Umbilical cord (tissue), 2 donors: Measurements from ENCODE around the gene GATA2. TPM values are rescaled to one million over a fixed set of nuclear protein-coding genes. Genes with fewer than 3 reads are reported as not detected.
A peak's percentile ranks its signal among the peaks of the same experiment; 100 is the strongest.

Experiments
- DNase-seq: peaks from one replicate; pipeline ENCODE4 v3.0.0-alpha.2; 2015; ENCODE audit warnings: low spot score
- total RNA-seq: library from RNA; depleted of rRNA; stranded (reverse); fragments of >200 nt; gene quantifications from one replicate; pipeline ENCODE4 v1.2.3, GENCODE V29; 2014; ENCODE audit warnings: low replicate concordance; ENCODE audit not compliant: insufficient read depth

The GATA2 gene
- total RNA-seq, 1 donor from 2014 or later, result 3.6 TPM

GRCh38 chr3:128488636-128488990 is 4.4 kb downstream of the GATA2 start:
- DNase-seq, result no peak

DNA sequence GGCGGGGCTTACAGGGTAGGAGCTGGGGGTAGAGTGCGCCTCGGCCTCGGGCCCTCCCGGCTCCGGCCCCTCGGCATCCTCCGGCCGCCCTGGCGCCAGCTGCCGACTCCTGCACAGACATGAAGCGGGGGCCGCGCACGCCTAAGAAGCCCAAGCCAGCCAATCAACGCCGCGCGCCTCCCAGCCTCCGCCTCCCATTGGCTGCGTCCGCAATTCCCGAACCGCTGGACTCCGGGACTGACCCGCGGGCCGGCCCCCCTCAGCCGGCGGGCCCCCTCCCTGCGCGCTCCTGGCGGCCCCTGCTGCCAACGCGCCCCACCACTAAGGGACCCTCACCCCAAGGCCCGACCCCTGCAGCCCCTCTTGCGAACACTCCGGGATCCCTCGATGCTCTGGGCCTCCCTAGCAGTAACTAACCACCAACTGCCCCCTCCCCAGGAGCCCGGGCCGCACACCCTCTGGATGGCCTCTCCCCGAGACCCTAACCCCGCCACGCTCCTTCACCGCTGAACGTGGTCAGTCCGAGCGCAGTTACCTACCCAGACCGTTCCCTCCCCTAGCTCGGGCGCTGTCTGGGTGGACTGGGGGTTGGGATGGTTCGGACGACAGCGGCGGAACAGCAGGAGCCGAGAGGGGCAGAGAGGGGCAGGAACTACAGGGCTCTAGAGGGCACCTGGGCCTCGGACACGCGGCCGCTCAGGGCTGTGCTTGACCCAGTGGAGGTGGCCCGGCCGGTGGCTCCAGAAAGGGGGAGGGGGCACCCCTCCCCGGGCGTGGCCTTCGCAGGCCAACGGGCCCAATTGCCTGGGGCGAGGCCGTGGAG is 5.0 kb downstream of the GATA2 start:
- peak; percentile 91 for DNase-seq

DNA sequence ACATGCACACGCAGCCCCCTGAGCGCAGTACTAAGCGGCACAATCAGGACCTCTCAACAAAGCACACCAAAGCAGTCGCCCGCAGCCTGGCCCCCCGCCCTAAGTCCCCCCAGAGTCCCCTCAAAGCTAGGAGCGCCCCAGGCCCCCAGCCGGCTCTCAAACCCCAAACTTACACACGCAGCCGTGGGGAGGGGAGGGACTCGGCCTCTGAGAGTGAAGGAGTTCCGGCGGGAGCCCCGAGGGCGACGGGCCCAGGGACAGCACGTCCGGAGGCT is 5.5 kb downstream of the GATA2 start:
- DNase-seq, result no peak

DNA sequence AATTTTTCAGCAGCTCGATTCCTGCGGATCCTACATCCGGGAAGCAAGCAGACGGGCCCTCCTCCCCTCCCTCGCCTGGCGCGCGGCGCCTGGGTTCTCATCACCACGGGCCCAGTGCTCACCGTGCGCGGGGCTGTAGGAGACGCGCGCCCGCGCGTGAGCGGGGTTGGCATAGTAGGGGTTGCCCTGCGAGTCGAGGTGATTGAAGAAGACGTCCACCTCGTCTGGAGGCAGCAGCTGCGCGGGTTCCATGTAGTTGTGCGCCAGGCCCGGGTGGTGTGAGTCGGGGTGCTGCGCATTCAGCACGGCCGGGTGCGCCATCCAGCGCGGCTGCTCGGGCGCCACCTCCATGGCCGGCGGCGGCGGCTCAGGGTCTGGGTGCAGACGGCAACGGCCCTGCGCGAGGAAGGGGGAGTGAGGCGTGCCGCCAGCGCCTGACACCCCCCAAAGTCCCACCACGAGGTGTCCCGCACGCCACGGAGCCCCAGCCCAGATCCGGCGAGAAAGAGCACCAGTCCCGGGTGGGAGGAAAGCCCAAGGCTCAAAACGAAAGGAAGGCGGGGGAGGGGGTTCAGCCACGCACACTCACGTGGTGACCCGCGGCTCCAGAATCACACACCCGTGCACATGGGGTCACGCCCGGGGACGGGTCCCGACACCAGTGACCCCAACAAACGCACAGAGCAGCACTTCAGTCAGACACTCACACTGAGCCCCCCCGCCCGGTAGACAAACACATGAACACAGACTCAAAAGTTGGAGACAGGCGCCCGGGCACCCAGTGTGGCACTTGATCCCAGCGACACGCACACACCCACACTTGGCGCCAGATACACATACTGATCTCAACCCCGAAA is 6.1 kb downstream of the GATA2 start:
- no peak for DNase-seq

DNA sequence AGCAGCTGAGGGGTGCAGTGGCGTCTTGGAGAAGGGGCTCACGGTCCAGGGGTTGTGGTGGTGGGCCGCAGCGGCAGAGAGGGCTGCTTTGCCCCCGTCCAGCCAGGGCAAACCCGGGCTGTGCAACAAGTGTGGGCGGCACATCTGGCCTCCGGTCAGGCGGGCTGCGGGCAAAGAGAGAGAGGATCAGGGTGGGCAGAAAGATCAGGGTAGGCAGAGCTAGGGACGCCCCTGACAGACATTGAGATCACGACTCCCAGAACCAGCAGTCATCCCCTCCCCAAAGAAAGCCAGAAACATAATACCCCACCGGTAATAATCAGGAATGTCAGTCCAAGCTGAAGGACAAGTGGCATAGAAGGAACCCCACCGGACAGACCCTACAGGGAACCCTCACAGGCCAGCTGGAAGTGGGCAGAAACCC is 6.8 kb downstream of the GATA2 start:
- DNase-seq, result no peak

- no peak for DNase-seq
Observed at GRCh38 chr3:128485282-128486204, 7.5 kb downstream of the GATA2 start.

DNA sequence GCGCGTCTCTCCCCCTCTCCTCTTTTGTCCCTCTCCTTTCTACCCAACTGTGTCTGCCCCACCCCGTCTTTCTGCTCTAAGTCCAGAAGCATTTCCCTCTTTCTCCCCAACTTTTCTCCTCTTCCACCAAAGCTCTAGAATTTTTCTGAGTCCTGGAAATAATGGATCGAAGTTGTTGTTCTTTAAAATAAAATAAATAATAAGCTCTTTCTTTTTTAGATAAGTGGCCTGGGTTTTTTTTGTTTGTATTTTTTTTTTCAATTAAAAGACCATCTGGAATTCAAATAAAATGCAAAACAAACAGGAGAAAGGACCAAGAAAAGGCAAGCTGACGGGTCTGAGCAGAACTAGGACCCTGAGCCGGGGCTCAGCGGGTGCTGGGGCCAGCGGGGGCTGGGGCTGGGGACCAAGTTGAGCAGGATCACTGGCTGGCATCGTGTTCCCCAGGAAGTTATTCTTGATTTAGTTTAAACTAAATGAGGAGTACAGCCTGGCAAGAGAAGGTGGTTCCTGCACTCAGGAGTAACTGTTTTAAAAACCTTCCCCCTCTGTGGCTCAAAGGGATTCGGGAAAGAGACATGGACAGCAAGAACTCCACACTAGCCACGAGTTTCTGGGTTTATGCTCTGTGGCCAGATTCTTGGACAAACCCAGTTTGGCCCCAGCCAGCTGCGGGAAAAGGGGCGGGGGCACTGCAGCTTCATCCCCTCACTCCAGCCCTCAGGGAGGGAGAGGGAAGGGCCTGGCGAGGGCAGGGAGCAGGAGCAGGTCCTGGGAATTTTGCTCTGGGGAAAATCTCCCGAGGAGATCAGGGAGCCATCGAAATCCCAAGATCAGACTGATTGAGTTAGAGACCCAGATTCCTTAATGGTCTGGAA is 8.4 kb downstream of the GATA2 start:
- no peak for DNase-seq

- no peak for DNase-seq
Observed at GRCh38 chr3:128483657-128484403, 9.2 kb downstream of the GATA2 start.

DNA sequence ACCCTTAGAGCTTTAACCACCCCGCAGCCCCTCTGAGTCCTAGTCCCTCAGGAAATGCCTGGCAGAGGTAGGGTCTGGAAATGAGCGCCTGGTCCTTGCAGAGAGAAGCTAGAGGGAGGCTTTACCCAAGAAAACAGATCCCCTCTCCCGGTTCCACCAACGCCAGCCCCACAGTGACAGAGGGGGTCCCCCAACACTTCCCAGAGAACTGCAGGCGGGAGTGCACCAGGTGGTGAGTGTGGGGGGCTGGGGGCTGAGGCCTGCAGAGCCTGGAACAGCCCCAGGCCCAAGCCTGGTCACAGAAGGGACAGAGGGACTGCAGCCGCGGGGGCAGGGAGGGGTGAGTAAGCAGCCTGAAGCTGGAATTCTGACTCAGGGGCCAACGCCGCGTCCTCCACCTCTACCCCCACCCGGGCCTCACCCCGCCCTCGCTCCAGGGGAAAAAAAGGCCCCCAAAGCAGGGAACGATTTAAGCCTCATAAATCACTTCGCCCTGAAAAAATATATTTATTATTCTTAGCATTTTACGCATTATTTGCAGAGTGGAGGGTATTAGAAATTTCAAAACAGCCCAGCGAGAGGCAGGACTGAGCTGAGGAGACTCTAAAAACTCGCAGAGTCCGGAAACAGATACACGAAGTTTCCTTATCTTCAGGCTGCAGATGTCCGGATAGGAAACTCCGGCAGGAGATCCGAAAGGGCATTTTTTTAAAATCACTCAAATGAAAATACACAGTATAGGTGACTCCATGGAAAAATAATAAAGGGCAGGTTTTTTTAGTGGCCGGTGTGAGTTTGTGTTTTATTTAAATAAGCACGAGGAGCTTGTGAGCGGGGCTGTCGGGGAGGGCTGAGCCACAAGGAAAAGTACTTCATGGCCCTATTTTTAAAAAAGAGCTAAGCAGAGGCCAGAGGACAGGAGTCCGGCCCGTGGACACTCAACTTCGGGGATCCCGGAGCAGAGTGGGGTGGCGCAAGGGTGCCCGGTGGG is 10.0 kb downstream of the GATA2 start:
- DNase-seq, result peak; percentile 87

DNA sequence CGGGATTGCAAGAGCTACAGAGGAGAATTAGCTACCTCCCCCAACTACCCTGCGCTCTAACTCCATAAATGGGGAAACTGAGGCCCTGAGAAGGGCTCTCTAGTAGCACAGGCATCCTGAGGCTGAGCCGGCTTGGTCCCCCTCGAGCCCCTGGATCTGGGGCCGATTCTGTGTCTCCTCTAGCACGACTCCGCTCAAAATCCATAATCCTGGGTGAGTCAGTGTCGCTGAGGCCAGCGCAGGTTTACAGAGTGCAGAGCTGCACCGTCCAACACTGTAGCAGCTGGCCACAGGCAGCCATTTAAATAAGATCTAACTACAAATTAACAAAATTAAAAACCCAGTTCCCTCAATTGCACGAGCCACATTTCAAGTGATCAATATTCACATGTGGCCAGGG is 10.8 kb downstream of the GATA2 start:
- DNase-seq, result peak; percentile 57

- DNase-seq, result no peak
Observed at GRCh38 chr3:128481438-128481942, 11.5 kb downstream of the GATA2 start.

DNA sequence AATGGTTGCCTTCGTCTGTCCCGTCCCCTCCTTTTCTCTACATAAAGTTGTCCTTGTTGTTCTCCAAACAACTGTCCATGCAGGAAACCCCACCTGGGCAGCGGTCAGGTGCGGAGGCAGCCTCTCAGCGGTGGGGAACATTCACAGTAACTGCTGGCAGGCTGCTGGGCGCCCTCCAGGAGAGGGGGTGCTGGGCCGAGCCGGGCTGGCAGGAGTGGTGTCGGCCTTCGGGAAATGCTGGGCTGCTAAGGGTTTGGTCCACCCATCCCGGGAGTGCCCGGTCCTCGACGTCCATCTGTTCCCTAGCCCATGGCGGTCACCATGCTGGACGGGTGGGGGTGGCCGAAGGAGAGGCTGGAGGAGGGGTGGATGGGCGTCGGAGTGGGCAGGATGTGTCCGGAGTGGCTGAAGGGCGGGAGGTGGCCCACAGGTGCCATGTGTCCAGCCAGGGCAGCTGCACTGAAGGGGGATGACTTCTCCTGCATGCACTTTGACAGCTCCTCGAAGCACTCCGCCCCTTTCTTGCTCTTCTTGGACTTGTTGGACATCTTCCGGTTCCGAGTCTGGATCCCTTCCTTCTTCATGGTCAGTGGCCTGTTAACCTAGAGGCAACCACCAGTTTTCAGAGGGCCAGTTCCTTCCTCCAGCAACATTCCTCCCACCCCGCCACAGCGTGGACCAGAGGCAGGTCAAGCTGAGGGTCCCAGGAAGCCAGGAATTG is 12.1 kb downstream of the GATA2 start:
- no peak for DNase-seq

- DNase-seq, result no peak
Observed at GRCh38 chr3:128480278-128480677, 12.7 kb downstream of the GATA2 start.

DNA sequence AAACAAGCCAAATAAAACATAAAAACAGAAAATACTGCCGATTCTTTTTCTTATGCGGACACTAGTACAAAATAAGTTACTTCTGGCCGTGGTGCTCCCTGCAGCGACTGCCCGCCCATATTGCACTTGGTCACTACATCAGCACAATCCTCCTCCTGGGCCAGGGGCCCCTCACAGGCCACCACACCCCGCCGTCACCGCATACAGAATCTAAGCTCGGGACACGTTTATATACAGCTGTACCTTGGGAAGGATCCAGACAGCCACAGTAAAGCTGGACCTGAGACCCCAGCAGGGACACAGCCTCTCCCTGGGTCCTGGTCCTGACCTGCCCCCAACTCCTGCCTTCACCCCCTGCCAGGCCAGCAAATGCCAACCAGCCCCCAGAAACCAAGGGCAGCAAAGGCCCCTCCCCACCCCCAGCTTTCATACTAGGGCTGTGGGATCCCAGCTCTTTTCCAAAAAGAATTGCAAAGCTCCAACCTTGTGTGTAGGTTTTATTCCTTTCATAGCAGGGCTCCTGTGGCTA is 13.4 kb downstream of the GATA2 start:
- DNase-seq, result no peak

DNA sequence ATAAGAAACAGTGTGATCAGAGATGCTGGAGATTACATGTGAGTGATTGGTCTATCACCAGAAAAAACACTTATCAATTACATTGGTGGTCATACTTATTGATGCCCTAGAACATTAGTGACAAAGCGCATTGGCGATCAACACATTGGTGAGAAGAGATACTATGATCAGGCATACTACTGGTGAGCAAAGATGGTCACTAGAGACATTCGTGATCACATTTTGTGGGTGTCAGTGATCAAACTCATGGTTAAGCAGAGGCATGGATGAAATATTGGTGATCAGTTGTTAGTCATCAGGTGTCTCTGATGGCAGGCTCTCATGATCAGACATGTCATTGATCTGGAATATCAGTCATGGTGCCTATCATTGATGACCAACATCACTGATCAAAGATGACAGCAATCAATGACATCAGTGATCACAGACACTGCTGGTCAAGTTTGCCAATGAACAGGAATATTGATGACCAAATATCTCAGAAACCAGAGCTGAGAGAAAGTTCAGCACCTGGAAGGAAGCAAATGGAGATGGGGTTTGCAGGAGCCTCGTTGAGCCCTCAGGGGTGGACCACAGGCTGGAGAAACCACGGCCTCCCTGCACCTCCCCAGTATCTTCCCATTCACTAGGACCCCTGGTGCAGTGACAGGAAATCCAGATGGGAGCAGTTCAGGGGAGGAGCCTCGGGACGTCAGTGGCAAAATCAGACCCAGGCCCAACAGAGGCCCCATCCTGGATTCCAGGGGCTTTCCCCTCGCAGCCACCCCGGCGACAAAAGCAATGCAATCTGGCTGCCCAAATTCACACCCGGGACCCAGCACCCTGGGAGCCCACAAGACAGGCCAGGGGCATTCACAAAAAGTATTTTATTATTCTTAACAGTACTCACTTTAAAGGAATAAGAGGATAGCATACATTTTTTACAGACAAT is 14.2 kb downstream of the GATA2 start:
- DNase-seq, result no peak

- DNase-seq, result no peak
Observed at GRCh38 chr3:128476659-128477058, 16.3 kb downstream of the GATA2 start.

DNA sequence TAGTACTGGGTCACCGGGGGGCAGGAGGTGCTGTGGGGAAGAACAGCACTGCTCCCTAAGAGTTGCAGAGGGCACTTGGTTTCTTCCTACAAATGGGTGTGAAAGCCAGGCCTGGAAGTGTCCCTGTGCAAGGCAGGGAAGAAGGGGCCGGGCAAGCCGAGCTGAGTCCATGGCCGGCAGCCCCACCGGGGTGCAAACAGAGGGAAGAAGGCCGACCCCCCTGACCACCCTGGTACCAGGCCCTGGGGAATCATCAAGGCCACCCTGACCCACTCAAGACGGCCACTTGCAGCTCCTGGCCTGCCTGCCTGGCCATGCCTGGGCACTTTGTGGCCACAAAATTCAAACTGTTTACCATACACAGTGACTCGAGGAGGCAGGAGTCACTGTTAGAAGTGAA is 17.6 kb downstream of the GATA2 start:
- no peak for DNase-seq
